ENCODE measurements around the gene EEA1. TPM values are rescaled to one million over a fixed set of nuclear protein-coding genes. Genes with fewer than 3 reads are reported as not detected.

Gene EEA1
- total RNA-seq, 1 experiment from 2014 or later, result 68.9 TPM

DNA sequence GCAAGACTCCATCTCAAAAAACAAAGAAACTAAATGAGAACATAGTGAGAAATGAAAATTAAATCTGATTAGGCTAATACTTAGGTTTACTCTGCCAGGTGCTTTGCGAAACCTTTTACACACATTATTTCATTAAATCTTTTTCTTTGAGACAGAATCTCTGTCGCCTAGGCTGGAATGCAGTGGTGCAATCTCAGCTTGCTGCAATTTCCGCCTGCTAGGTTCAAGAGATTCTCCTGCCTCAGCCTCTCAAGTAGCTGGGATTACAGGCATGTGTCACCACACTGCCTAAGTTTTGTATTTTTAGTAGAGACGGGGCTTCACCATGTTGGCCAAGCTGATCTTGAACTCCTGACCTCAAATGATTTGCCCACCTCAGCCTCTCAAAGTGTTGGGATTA is 21.9 kb upstream of the EEA1 start:
- no peaks in the 10 kb centered on the region for H3K27me3 ChIP-seq (replicated peaks; ENCODE audit: control insufficient read depth, insufficient read depth, low read length)
- Mint-ChIP-seq H3K27me3 (ENCODE audit: insufficient read depth, unreplicated experiment) (no peaks in the 10 kb centered on the region), H3K4me3 (ENCODE audit: unreplicated experiment) (no peak overlapping the region), H3K27ac (ENCODE audit: unreplicated experiment) (no peak overlapping the region), H3K9me3 (ENCODE audit: unreplicated experiment) (peaks cover 28% of the 10 kb centered on the region), H3K4me1 (ENCODE audit: low read depth, unreplicated experiment) (no peaks in the 10 kb centered on the region), H3K36me3 (ENCODE audit: insufficient read depth, unreplicated experiment) (peaks cover 17% of the 10 kb centered on the region)
- ChIA-PET POLR2A (no interaction called here), CTCF (no interaction called here)
- DNase-seq, result no peak
- H3K4me3 ChIP-seq (ENCODE audit: low read depth, low read length), result no peak overlapping the region
- no TSS peak for BruUV-seq (replicated peaks)
- H3K36me3 ChIP-seq (ENCODE audit: control insufficient read depth, insufficient read depth, low read length), result no peaks in the 10 kb centered on the region; the same call in 1 of the 2 replicates
- peaks cover 12% of the 10 kb centered on the region for H3K4me1 ChIP-seq
- H3K9me3 ChIP-seq, result peaks cover 26% of the 10 kb centered on the region
- intact Hi-C loops (cut with micrococcal nuclease; ENCODE audit: unreplicated experiment), result no loop called here
- TF ChIP-seq, protein P1, sequence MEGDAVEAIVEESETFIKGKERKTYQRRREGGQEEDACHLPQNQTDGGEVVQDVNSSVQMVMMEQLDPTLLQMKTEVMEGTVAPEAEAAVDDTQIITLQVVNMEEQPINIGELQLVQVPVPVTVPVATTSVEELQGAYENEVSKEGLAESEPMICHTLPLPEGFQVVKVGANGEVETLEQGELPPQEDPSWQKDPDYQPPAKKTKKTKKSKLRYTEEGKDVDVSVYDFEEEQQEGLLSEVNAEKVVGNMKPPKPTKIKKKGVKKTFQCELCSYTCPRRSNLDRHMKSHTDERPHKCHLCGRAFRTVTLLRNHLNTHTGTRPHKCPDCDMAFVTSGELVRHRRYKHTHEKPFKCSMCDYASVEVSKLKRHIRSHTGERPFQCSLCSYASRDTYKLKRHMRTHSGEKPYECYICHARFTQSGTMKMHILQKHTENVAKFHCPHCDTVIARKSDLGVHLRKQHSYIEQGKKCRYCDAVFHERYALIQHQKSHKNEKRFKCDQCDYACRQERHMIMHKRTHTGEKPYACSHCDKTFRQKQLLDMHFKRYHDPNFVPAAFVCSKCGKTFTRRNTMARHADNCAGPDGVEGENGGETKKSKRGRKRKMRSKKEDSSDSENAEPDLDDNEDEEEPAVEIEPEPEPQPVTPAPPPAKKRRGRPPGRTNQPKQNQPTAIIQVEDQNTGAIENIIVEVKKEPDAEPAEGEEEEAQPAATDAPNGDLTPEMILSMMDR (IDR thresholded peaks at IDR 0.05; ENCODE audit: insufficient read depth in 1 of 2, low read depth in 1 of 2, low read length in 1 of 2, severe bottlenecking in 1 of 2, unreplicated experiment in 1 of 2), result no peak

DNA sequence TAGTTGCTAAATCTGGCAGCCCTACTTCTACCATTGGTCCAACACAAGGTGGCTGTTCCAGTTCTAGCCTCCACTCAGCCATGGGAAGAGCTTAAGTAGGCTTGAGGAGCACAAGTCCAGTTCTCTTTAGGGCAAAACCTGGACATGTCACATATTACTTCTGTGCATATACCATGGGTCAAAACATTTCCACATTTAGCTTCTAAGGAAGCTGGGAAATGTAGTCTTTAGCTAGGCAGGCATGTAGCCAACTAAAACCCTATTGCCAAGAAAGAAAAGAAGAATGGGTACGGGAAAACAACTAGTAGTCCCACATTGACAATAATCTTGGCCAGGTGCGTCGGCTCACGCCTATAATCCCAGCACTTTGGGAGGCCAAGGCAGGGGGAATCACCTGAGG is 20.9 kb upstream of the EEA1 start:
- DNase-seq, result no peak
- no peaks in the 10 kb centered on the region for H3K4me1 Mint-ChIP-seq (ENCODE audit: low read depth, unreplicated experiment)
- ChIA-PET POLR2A (interaction anchor here (0.6 kb wide), 1 partner anchor 66 kb away, joined by 4 read pairs; no protein-coding TSS in a partner anchor), CTCF (no interaction called here)
- BruUV-seq (replicated peaks), result no TSS peak
- Histone ChIP-seq H3K27me3 (replicated peaks; ENCODE audit: control insufficient read depth, insufficient read depth, low read length) (no peaks in the 10 kb centered on the region), H3K4me1 (peaks cover 18% of the 10 kb centered on the region), H3K9me3 (peaks cover 20% of the 10 kb centered on the region), H3K4me3 (ENCODE audit: low read depth, low read length) (no peak overlapping the region), H3K36me3 (ENCODE audit: control insufficient read depth, insufficient read depth, low read length) (no peaks in the 10 kb centered on the region; the same call in 1 of the 2 replicates)
- peak overlapping the region; percentile 41 for H3K27ac Mint-ChIP-seq (ENCODE audit: unreplicated experiment)
- peaks cover 24% of the 10 kb centered on the region for H3K9me3 Mint-ChIP-seq (ENCODE audit: unreplicated experiment)
- TF ChIP-seq, protein P1 (IDR thresholded peaks at IDR 0.05; ENCODE audit: insufficient read depth in 1 of 2, low read depth in 1 of 2, low read length in 1 of 2, severe bottlenecking in 1 of 2, unreplicated experiment in 1 of 2), result no peak
- H3K4me3 Mint-ChIP-seq (ENCODE audit: unreplicated experiment), result no peak overlapping the region
- peaks cover 22% of the 10 kb centered on the region for H3K36me3 Mint-ChIP-seq (ENCODE audit: insufficient read depth, unreplicated experiment)
- H3K27me3 Mint-ChIP-seq (ENCODE audit: insufficient read depth, unreplicated experiment), result no peaks in the 10 kb centered on the region
- intact Hi-C loops (cut with micrococcal nuclease; ENCODE audit: unreplicated experiment), result no loop called here

DNA sequence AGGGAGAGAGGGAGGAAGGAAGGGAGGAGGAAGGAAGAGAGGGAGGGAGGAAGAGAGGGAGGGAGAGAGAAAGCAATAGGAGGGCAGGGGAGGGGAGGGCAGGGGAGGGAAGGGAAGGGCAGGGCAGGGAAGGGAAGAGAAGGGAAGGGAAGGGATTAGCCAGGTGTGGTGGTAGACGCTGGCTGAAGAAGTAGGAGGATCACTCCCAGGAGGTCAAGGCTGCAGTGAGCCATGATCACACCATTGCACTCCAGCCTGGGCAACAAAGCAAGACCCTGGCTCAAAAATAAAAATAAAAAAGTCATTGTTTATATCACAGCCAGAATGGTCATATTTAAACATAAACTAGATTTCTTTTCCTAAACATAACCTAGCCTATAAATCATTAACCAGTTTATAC is 20.4 kb upstream of the EEA1 start:
- H3K4me1 ChIP-seq, result peaks cover 24% of the 10 kb centered on the region
- Mint-ChIP-seq H3K27ac (ENCODE audit: unreplicated experiment) (no peak overlapping the region), H3K4me3 (ENCODE audit: unreplicated experiment) (no peak overlapping the region), H3K9me3 (ENCODE audit: unreplicated experiment) (peaks cover 20% of the 10 kb centered on the region), H3K36me3 (ENCODE audit: insufficient read depth, unreplicated experiment) (peaks cover 22% of the 10 kb centered on the region), H3K27me3 (ENCODE audit: insufficient read depth, unreplicated experiment) (no peaks in the 10 kb centered on the region), H3K4me1 (ENCODE audit: low read depth, unreplicated experiment) (no peaks in the 10 kb centered on the region)
- H3K9me3 ChIP-seq, result peaks cover 19% of the 10 kb centered on the region
- TF ChIP-seq, protein P1 (IDR thresholded peaks at IDR 0.05; ENCODE audit: insufficient read depth in 1 of 2, low read depth in 1 of 2, low read length in 1 of 2, severe bottlenecking in 1 of 2, unreplicated experiment in 1 of 2), result no peak
- H3K4me3 ChIP-seq (ENCODE audit: low read depth, low read length), result no peak overlapping the region
- intact Hi-C loops (cut with micrococcal nuclease; ENCODE audit: unreplicated experiment), result loop anchor here (5.0 kb wide), 2 partner anchors 122 to 363 kb away; no protein-coding TSS in a partner anchor
- CTCF ChIA-PET, result no interaction called here
- no peak for DNase-seq
- no peaks in the 10 kb centered on the region for H3K27me3 ChIP-seq (replicated peaks; ENCODE audit: control insufficient read depth, insufficient read depth, low read length)
- H3K36me3 ChIP-seq (ENCODE audit: control insufficient read depth, insufficient read depth, low read length), result no peaks in the 10 kb centered on the region; the same call in 1 of the 2 replicates
- POLR2A ChIA-PET, result no interaction called here
- BruUV-seq (replicated peaks), result no TSS peak
